Measurements from ENCODE around the gene DDHD1. TPM values are rescaled to one million over a fixed set of nuclear protein-coding genes. Genes with fewer than 3 reads are reported as not detected.

DDHD1 gene
- total RNA-seq, 4 donors from 2014 or later = 4.4 to 10.1 (median 6.8) TPM

DNA sequence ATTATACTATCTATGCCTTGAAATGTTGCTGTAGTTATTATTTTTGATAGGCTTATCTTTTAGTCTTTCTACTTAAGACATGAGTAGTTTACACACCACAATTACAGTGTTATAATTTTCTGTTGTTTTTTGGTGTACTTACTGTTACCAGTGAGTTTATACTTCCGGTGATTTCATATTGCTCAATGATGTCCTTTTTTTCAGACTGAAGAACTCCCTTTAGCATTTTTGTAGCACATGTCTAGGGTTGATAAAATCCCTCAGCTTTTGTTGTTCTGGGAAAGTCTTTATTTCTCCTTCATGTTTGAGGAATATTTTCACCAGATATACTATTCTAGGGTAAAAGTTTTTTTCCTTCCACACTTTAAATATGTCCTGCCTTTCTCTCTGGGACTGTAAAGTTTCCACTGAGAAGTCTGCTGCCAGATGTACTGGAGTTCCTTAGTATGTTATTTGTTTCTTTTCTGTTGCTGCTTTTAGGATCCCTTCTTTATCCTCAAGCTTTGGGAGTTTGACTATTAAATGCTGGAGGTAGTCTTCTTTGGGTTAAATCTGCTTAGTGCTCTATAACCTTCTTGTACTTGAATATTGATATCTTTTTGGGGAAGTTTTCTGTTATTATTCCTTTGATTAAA, 160.8 kb downstream of the DDHD1 start:
- no peaks in the 10 kb centered on the region for H3K9me3 ChIP-seq
- in situ Hi-C loops (cut with MboI; ENCODE audit: low sequenced_read_pairs in 4 of 4) = no loop called here
- no peaks in the 10 kb centered on the region for H3K36me3 ChIP-seq
- DNase-seq = no peak
- no peak for TF ChIP-seq POLR2A (IDR thresholded peaks at IDR 0.05)
- no peak for TF ChIP-seq CTCF (IDR thresholded peaks at IDR 0.05 in 4 of 5, conservative IDR thresholded peaks at IDR 0.05 in 1 of 5)
- no peaks in the 10 kb centered on the region for H3K27me3 ChIP-seq
- intact Hi-C loops (cut with DNase I; ENCODE audit: low total_unique reads) = no loop called here
- no peak for ATAC-seq
- no peaks in the 10 kb centered on the region for H3K4me1 ChIP-seq
- H3K27ac ChIP-seq = no peak overlapping the region
- no peak overlapping the region for H3K4me3 ChIP-seq

- H3K4me3 ChIP-seq = no peak overlapping the region
- no peak for DNase-seq
- no peaks in the 10 kb centered on the region for H3K4me1 ChIP-seq
- no peaks in the 10 kb centered on the region for H3K36me3 ChIP-seq
- H3K9me3 ChIP-seq = no peaks in the 10 kb centered on the region
- in situ Hi-C loops (cut with MboI; ENCODE audit: low sequenced_read_pairs in 4 of 4) = no loop called here
- no peak overlapping the region for H3K27ac ChIP-seq
- no peaks in the 10 kb centered on the region for H3K27me3 ChIP-seq
- intact Hi-C loops (cut with DNase I; ENCODE audit: low total_unique reads) = no loop called here
- no peak for ATAC-seq
- no peak for TF ChIP-seq POLR2A (IDR thresholded peaks at IDR 0.05)
- TF ChIP-seq CTCF (IDR thresholded peaks at IDR 0.05 in 4 of 5, conservative IDR thresholded peaks at IDR 0.05 in 1 of 5) = no peak
Observed at GRCh38 chr14:52988139-52988538, 165.0 kb downstream of the DDHD1 start.

- Histone ChIP-seq H3K9me3 (no peaks in the 10 kb centered on the region), H3K27ac (no peak overlapping the region), H3K27me3 (no peaks in the 10 kb centered on the region), H3K4me1 (no peaks in the 10 kb centered on the region), H3K4me3 (no peak overlapping the region), H3K36me3 (no peaks in the 10 kb centered on the region)
- no peak for ATAC-seq
- no peak for TF ChIP-seq CTCF (IDR thresholded peaks at IDR 0.05 in 4 of 5, conservative IDR thresholded peaks at IDR 0.05 in 1 of 5)
- no peak for TF ChIP-seq POLR2A (IDR thresholded peaks at IDR 0.05)
- in situ Hi-C loops (cut with MboI; ENCODE audit: low sequenced_read_pairs in 4 of 4) (no loop called here), intact Hi-C loops (cut with DNase I; ENCODE audit: low total_unique reads) (no loop called here)
- no peak for DNase-seq
Observed at GRCh38 chr14:52987514-52987913, 165.6 kb downstream of the DDHD1 start.

GRCh38 chr14:52987042-52987441, 166.1 kb downstream of the DDHD1 start:
- in situ Hi-C loops (cut with MboI; ENCODE audit: low sequenced_read_pairs in 4 of 4) (no loop called here), intact Hi-C loops (cut with DNase I; ENCODE audit: low total_unique reads) (no loop called here)
- no peak for ATAC-seq
- DNase-seq = no peak
- H3K9me3 ChIP-seq = no peaks in the 10 kb centered on the region
- H3K4me1 ChIP-seq = no peaks in the 10 kb centered on the region
- no peak overlapping the region for H3K4me3 ChIP-seq
- H3K36me3 ChIP-seq = no peaks in the 10 kb centered on the region
- no peak overlapping the region for H3K27ac ChIP-seq
- H3K27me3 ChIP-seq = no peaks in the 10 kb centered on the region
- TF ChIP-seq CTCF (IDR thresholded peaks at IDR 0.05 in 4 of 5, conservative IDR thresholded peaks at IDR 0.05 in 1 of 5) = no peak
- TF ChIP-seq POLR2A (IDR thresholded peaks at IDR 0.05) = no peak

Other genes with a start within 250 kb of the DDHD1 start
- gene FERMT2, start 202.3 kb downstream of the DDHD1 start, total RNA-seq = 10 to 100 TPM; 44.0 to 75.9 (median 59.7) TPM